GM19239 (cell line): ENCODE results near the gene TSHZ1.

Experiments
- DNase-seq: peaks from one replicate; pipeline ENCODE4 v3.0.0; 2011; ENCODE audit warnings: low spot score; ENCODE audit not compliant: insufficient read length
- FAIRE-seq: peaks from 2 replicates; lab custom pipeline; 2011; peaks lifted over from hg19 to GRCh38; lab: Jason Lieb, UNC

TSHZ1 gene

DNA sequence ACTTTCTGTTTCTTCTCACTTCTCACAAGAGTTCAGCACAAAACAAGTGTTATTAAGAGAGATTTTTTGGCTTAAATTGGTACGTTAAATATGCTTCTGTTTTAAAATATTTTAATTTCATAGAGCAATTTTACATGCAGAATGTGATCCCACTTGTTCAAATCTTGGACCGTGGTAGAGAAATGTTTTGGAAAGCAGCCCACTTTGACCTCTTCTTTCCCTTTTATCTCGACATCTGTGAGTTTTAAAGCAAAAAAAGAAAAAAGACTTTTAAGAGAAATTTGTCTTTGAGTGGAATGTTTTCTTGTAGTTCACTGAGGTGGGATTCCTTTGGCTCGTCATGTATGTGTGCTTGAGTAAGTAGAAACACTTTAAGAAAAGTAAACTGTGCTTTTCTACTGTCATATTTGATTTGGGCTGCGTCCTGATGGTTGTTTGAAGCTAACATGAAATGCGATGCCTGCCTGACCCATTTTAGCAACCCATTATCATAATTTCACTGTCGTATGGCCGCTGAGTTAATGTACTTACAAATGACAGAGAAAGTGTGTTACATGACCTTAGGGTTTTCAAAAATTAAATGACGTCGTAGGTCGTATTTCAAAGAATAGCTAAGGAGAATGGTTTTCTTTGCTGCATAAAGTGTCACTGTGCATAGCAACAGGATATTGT lies 54.5 kb downstream of the TSHZ1 start:
- FAIRE-seq (no peak), DNase-seq (no peak)

DNA sequence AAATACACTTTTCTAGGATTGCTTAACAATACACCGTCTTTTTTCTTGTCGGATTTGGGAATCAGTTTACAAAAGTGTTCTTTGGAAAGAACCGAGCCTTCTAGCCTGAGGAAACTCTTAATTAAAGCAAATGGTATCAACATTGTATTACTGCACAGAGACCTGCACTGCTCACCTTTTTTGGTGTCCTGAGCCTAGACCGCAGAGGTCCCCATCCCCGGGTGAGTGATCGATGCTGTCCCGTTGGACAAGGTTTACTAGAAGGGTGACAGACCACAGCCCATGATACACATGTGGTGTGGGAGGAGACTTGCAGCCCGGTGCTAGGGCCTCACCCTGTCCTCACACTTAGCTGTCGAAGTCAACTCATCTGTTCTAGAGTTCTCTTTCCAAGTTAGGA lies 55.3 kb downstream of the TSHZ1 start:
- no peak for FAIRE-seq
- no peak for DNase-seq

DNA sequence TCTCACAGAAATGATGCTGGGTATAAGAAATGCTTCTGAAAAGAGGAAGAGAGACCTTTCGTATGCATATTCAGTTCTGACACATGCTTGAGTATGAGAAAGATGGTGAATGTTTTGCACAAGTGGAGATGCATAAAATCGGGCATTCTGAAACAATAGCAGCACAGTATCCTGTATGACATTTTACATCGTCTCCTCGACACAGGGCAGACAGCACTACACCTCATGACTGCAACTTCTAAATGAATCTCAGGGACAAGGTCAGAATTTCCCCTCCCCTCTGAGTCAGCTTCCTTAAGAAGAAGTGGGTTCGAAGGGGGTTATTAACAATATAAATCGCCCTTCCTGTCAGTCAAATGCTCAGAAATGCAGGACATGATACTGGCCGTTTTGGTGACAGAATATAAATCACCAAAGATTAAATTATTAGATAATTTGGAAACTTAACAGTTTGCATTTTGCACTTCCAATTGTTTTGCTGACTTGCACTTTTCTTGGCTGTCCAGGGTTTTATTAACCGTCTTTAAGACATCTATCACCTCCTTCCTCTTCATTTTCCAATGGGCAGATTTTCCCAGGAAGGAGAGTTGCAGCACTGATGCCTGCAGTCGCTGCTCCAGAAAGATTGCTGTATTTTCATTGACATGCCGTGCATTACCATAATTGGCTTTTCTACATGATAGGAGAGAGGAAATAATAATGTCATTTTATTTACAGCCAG lies 57.2 kb downstream of the TSHZ1 start:
- DNase-seq (no peak), FAIRE-seq (no peak)

DNA sequence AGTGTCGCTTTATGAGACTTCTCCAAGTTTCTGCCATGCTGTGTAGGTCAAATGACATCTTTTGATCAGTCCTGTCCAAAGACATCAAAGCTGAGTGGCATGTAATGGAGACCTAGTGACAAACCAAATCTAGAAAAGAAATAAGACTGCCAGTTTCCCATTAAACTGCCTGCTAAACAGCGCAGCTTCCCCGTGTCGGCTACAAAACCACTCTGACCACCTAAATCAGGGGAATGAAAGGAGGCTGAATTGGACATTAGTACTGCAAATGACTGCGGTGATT lies 57.7 kb downstream of the TSHZ1 start:
- DNase-seq, result no peak
- FAIRE-seq, result no peak

DNA sequence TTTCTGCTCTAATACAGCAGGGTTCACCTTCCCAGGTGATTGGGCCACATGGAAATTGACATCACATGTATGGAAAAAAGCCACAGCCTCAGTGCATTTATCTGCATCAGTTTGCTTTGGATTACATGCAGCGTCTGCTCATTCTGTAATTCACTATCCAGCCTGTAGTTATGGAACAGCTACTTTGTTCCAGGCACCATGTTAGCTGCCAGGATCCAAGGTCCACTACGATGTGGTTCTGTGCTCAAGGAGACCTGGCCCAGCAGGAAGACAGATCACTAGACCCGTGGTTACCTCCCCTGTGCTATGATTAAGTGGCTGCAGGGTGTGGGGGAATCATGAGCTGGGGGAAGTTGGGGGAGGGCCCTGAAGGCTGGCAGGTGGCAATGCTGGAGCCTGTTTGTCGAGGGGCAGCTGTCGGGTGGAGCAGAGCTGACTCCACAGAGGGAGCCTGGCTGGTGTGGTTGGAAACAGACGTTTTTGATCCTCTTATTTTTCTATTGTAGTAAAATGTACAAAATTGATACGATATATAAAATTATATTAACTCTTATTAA lies 58.6 kb downstream of the TSHZ1 start:
- DNase-seq (no peak), FAIRE-seq (no peak)

DNA sequence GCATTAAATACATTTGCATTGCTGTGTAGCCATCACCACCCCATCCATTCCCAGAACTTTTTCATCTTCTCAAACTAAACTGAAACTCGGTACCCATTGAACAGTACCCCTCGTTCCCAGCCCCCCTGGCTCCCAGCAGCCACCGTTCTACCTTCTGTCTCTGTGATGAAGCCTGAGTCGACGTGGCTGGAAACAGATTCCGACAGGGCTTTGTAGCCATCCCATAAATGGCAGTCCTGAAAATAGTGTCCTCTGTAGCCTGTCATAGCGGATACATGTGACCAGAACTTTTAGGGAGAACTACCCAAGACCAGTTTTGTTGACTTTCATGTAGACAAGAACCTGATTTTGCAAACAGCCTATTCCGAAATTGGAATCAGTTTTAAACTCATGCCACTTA lies 59.1 kb downstream of the TSHZ1 start:
- no peak for FAIRE-seq
- no peak for DNase-seq

DNA sequence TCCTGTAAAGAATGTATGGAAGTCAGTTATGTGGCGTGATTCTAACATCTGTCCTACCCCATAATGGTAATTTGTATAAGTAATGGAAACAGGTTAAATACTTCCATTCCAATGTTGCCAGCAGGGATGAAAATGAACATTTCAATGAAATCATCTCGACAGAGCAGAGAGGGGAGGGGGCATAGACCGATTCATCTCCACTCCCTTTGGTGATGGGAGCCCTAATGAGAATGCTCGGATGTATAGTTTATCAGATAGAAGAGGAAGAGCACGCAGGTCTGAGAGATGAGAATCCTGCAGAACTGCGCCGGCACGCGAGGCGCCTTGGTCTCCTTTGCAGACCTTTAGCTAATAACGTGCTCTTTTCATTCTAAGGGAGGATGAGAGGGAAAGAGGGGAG lies 61.4 kb downstream of the TSHZ1 start:
- DNase-seq (no peak), FAIRE-seq (no peak)

DNA sequence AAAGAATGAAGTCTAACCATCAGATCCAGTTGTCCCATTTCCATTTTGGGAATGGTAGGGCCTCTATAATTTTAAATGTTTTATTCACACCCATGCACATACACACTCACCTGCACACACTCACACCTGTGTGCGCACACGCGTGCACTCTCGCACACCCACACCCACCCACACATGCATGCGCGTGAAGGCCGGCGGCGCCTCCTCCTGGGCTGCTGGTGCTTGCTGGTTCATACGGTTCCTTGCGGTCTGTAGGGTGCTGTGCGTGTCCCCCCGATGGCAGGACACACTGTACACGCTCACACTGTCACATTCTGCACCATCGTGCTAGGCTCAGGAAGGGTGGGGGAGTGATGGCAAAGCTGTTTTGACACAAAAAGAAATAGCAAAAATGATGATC lies 63.2 kb downstream of the TSHZ1 start:
- DNase-seq (no peak), FAIRE-seq (no peak)

DNA sequence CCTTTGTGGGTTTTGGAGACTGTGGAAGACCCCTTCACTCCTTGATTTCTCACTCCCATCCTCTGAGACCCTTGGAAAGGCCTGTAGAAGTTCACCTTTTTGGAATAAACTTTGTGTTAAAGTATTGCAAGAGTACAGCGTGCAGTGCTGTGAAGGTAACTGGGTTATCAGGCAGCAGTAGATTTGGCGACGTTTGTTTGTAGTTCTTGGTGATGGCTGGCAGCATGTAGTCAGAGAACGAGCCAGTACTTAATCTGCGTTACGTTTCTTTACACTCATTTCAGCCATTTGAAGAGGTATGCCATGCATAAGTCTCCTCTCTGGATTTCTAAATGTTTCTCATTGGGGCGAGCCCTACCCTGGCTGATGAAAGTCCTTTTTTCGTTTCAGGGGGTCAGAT lies 64.6 kb downstream of the TSHZ1 start:
- DNase-seq, result no peak
- FAIRE-seq, result no peak

DNA sequence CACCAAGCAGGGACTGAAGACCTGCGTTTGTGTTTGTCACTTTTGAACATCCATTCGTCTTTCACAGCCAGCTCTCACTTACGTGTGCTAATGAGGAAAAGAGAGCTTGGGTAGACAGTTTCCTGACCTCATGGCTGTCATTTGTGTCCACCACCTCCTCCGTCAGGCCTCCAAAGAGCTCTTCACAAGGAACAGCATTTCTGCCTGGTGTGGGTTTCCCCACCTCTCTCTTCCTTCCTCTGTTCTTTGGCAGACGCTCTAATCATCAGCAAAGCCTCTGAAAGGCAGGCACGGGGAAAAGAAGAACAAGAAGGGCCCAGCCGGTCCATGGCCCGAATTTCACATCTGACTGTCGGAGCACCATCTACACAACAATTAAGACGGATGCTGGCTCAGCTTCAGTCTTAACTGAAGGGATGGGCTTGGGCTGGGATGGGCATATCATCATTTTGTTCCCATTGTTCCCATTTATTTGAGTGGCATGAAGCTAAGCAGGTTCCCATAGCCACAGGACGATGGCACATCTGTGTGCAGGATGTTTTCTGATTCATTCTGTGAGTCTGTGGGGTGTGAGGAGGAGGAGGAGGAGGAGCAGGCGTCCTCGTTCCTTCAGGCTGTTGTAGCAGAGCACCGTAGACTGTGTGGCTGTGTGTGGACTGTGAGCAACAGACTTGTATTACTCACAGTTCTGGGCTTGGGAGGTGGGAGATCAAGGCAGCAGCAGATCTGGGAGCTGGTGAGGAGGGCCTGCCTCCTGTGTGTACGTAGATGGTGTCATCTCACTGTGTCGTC lies 66.4 kb downstream of the TSHZ1 start:
- FAIRE-seq (no peak), DNase-seq (no peak)

DNA sequence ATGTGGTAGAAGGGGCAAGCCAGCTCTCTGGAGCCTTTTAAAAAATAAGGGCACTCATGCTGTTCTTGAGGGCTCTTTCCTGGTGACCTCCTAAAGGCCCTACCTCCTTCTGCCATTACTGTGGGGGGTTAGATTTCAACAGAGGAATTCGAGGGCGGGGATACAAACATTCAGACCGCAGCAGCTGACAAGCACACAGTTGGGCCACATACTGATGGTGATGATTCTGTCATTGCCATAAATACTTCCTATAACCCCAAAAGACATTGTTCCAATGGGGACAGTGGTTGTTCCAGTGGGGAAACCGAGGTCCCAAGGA lies 67.0 kb downstream of the TSHZ1 start:
- FAIRE-seq, result no peak
- no peak for DNase-seq

DNA sequence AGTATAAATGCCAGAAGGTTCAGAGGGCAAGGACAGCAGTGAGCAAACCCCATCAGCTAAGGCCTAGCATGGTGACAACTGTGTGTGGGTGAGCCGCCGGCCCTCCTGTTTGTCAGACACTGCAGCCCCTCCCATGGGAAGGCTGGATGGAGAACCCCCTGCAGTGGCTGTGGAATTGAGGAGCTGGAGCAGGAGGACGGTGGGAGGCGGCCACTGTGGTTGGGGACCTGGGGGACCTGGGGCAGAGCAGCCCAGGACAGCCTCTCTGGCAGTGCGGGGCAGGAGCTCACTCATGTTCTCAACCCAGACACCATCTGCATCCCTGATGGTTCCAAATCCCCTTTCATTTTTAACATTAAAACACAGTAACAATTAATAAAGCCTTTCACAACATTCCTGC lies 68.8 kb downstream of the TSHZ1 start:
- FAIRE-seq, result no peak
- DNase-seq, result no peak

DNA sequence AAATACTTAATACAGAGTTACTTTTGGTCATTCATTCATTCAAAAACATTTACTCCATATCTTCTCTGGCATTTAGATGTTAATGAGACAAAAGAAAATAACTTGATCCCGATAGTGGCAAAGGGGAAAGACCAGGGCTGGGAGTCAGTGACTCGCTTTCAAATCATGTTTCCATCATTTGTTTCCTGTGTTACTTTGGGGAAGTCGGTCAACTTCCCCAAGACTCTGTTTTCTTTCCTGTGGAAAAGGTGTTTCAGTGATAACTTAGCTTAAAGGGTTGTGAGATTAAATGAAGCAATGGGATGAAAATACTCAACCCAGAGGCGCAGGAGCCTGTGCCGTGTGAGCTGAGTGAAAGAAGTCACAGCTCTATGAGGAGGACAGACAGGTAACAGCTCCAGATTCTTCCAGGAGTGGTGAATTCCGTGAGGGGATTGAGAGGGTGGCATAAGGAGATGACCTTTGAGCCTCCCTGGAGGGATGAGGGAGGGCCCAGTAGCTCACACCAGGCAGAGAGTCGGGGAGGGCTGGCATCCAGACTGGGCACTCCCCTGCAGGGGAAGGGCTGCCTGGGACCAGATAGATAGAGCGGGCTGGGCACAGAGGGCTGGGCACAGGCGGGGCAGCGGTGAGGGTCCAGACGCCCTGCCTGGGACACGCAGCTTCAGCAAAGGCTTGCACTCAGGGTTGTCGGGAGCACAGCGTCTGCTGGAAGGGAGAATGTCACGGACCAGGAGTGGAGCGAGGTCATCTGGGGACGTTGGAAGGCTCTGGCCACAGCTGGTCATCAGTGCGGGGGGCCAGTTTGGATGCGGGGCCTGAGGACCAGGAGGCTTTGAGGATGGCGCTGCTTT lies 70.1 kb downstream of the TSHZ1 start:
- DNase-seq (no peak), FAIRE-seq (no peak)

DNA sequence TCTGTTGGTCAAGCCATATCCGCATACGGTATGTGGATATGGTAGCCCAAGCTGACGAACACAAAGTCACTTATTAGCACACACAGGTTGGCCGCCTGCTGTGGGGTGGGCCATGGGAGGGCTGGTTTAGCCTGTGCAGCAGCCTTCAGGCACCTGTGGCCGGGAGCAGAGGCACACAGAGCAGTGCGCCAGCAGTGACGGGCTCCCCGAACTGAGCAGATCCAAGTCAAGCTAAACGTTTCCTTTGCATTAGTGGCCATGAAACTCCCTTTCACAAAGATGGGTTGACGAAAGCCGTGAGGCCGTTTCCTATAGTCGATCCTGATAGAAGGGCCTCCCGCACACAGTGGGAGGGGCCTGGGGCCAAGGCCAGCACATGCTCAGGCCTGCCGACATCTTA lies 72.1 kb downstream of the TSHZ1 start:
- FAIRE-seq (no peak), DNase-seq (no peak)

DNA sequence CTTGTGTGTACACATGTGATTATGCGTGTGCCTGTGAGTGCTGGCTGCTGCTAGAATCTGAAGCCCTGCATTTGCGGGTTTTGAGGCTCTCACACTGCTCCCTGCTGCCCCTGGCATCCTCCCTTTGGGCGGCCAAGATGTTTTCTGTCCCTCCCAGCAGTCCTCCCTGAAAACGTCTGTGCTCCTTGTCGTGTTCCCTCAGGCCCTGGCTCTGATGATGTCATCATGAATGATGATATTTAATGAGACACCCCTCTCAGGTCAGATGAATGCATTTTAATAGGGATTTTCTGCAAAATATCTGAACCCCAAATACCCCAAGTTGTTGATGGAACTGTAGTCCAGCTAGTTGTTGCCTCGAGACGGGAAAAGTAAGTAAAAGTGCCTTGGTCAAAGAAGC lies 73.1 kb downstream of the TSHZ1 start:
- FAIRE-seq (no peak), DNase-seq (no peak)

DNA sequence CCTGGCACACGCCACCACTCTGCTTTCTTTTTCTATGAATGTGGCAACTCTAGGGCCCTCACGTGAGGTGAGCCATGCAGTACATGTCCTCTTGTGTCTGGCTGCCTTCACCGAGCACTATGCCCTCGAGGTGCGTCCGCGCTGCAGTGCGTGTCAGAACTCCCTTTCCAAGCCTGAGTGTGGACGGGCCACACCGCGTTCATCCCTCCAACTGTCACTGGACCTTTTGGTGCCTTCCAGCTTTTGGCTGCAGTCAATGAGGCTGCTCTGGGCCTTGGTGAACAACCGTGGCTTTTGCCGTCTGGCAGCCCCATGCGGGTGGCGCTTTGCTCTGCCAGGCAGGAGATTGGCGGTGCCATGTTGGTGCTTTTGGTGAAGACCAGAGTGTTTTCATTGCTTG lies 74.0 kb downstream of the TSHZ1 start:
- no peak for FAIRE-seq
- no peak for DNase-seq

DNA sequence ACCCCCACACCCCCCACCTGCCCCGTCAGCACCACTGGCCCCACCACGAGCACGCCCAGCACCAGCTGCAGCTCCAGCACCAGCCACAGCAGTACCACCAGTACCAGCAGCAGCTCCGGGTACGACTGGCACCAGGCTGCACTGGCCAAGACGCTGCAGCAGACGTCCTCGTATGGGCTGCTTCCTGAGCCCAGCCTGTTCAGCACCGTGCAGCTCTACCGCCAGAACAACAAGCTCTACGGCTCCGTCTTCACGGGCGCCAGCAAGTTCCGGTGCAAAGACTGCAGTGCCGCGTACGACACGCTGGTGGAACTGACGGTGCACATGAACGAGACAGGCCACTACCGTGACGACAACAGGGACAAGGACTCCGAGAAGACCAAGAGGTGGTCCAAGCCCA lies 75.3 kb downstream of the TSHZ1 start:
- DNase-seq, result no peak
- no peak for FAIRE-seq

DNA sequence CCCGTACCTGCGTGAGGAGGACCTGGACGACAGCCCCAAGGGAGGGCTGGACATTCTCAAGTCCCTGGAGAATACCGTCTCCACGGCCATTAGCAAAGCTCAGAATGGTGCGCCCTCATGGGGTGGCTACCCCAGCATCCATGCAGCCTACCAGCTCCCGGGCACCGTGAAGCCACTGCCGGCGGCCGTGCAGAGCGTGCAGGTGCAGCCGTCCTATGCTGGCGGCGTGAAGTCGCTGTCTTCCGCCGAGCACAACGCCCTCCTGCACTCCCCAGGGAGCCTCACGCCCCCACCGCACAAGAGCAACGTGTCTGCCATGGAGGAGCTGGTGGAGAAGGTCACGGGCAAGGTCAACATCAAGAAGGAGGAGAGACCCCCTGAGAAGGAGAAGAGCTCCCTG lies 76.4 kb downstream of the TSHZ1 start:
- DNase-seq, result no peak
- no peak for FAIRE-seq

DNA sequence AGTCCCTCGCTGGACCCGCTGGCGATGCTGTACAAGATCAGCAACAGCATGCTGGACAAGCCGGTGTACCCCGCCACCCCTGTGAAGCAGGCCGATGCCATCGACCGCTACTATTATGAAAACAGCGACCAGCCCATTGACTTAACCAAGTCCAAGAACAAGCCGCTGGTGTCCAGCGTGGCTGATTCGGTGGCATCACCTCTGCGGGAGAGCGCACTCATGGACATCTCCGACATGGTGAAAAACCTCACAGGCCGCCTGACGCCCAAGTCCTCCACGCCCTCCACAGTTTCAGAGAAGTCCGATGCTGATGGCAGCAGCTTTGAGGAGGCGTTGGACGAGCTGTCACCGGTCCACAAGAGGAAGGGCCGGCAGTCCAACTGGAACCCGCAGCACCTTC lies 77.1 kb downstream of the TSHZ1 start:
- DNase-seq (no peak), FAIRE-seq (no peak)

DNA sequence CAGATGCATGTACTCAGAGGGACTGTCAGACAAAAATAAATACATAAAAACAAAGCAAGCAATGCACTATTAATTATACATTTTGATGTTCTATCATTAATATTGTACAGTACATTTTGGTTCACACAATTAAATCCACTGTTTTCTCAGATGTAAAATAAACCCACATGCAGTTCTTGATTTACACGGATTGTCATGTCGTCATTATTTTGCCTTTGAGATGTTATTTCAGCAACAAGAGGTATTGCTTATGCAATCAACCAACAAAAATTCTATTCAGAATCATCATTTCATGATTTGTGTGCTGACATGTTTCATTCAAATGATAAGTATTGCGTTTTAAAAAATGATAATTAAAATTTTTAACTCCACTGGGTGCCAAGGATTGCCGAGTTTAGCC lies 79.2 kb downstream of the TSHZ1 start:
- FAIRE-seq (no peak), DNase-seq (no peak)
